Peyer's patch (tissue), 4 donors: ENCODE measurements around the gene ST6GAL1.

ENCODE experiments used
- POLR2A ChIP-seq, 2 donors: fragments of 450-650 bp; IDR thresholded peaks; one replicate each; pipeline ENCODE4 v1.5.1; 2017; ENCODE audit warnings: antibody characterized with exemption in 2 of 2, mild to moderate bottlenecking in 2 of 2, moderate library complexity in 2 of 2
- TF ChIP-seq, protein P1 (sequence below), 6 experiments: fragments of 450-650 bp in 4 of 6; fragments of 200-600 bp in 2 of 6; sonication (generic) in 1 of 6; IDR thresholded peaks; one replicate each; pipeline ENCODE4 v1.5.1; 2017 to 2019; ENCODE audit warnings: antibody characterized with exemption in 6 of 6, mild to moderate bottlenecking in 3 of 6, moderate library complexity in 1 of 6

GRCh38 chr3:187031934-187032333 lies 101.6 kb downstream of the ST6GAL1 start:
- TF ChIP-seq, protein P1, sequence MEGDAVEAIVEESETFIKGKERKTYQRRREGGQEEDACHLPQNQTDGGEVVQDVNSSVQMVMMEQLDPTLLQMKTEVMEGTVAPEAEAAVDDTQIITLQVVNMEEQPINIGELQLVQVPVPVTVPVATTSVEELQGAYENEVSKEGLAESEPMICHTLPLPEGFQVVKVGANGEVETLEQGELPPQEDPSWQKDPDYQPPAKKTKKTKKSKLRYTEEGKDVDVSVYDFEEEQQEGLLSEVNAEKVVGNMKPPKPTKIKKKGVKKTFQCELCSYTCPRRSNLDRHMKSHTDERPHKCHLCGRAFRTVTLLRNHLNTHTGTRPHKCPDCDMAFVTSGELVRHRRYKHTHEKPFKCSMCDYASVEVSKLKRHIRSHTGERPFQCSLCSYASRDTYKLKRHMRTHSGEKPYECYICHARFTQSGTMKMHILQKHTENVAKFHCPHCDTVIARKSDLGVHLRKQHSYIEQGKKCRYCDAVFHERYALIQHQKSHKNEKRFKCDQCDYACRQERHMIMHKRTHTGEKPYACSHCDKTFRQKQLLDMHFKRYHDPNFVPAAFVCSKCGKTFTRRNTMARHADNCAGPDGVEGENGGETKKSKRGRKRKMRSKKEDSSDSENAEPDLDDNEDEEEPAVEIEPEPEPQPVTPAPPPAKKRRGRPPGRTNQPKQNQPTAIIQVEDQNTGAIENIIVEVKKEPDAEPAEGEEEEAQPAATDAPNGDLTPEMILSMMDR (IDR thresholded peaks at IDR 0.05) = no peak
- no peak for TF ChIP-seq POLR2A (IDR thresholded peaks at IDR 0.05)
